HUES48 (cell line): ENCODE results near the gene MAT2B.
"Not testable (repeated sequence)": the region's sequence is repeated elsewhere in the genome, so short reads cannot be mapped to it uniquely, and the experiment has no call there.

Source experiments
- H3K27ac ChIP-seq: one replicate; pipeline ENCODE4 v1.7.0; 2013; ENCODE audit warnings: low read depth, low read length, inconsistent platforms
- H3K27me3 ChIP-seq: 2 replicates; pipeline ENCODE4 v1.6.1; 2013; ENCODE audit warnings: mild to moderate bottlenecking, low read length; ENCODE audit not compliant: control insufficient read depth, insufficient read depth
- H3K36me3 ChIP-seq: 2 replicates; pipeline ENCODE4 v1.6.1; 2013; ENCODE audit warnings: low read length; ENCODE audit not compliant: control insufficient read depth, insufficient read depth
- H3K4me1 ChIP-seq: 2 replicates; pipeline ENCODE4 v1.6.1; 2013; ENCODE audit warnings: mild to moderate bottlenecking, low read length; ENCODE audit not compliant: control insufficient read depth, insufficient read depth
- H3K4me3 ChIP-seq: 2 replicates; pipeline ENCODE4 v1.5.1; 2013; ENCODE audit warnings: mild to moderate bottlenecking, low read depth, low read length
- H3K9ac ChIP-seq: 2 replicates; pipeline ENCODE4 v1.6.1; 2013; ENCODE audit warnings: mild to moderate bottlenecking, low read depth, low read length, moderate library complexity
- H3K9me3 ChIP-seq: 2 replicates; pipeline ENCODE4 v1.6.1; 2013; ENCODE audit warnings: low read length; ENCODE audit not compliant: control insufficient read depth, insufficient read depth

Gene MAT2B

GRCh38 chr5:163532171-163533084 lies 27.0 kb downstream of the MAT2B start:
- Histone ChIP-seq H3K4me3 (no peak overlapping the region), H3K36me3 (no peaks in the 10 kb centered on the region), H3K9ac (no peak overlapping the region), H3K4me1 (peaks cover 50% of the 10 kb centered on the region), H3K27me3 (no peaks in the 10 kb centered on the region), H3K27ac (peak overlapping the region; percentile 74), H3K9me3 (no peaks in the 10 kb centered on the region)

- no peaks in the 10 kb centered on the region for H3K9me3 ChIP-seq
- H3K36me3 ChIP-seq: no peaks in the 10 kb centered on the region
- no peaks in the 10 kb centered on the region for H3K27me3 ChIP-seq
- peak overlapping the region; percentile 74 for H3K27ac ChIP-seq
- H3K4me1 ChIP-seq: peaks cover 50% of the 10 kb centered on the region
- H3K4me3 ChIP-seq: no peak overlapping the region
- no peak overlapping the region for H3K9ac ChIP-seq
Observed at GRCh38 chr5:163533223-163533622, 27.8 kb downstream of the MAT2B start.

DNA sequence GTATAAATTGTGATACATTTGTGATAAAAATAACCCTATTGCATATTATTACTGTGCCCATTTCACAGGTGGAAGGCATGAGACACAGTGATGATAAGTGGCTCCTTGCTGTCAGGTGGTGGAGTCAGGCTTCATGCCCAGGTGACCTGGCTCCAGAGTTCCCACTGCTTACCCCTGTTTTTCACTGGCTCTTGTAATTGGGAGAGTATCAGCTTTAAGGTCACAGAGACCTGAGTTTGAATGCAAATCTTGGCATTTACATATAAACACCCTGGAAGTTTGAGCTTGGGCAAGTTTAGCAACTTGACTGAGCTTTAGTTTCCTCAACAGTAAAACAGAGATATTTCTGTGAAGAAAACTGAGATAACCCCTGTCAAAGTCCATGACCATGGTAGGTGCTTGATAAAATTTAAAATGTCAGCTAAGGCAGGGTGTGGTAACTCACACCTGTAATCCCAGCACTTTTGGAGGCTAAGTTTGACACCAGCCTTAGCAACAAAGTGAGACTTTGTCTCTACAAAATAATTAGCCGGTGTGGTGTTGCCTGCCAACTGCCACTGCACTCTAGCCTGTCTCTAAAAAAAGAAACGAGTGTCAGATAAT lies 29.2 kb downstream of the MAT2B start:
- H3K4me1 ChIP-seq: peaks cover 50% of the 10 kb centered on the region
- peak overlapping the region; percentile 67 for H3K27ac ChIP-seq
- no peaks in the 10 kb centered on the region for H3K9me3 ChIP-seq
- H3K4me3 ChIP-seq: peak overlapping the region; percentile 11; the same call in 1 of the 2 replicates
- H3K27me3 ChIP-seq: no peaks in the 10 kb centered on the region
- H3K9ac ChIP-seq: 0 out of 2 replicates have a peak overlapping the region, but pooled peaks have one; percentile 0
- no peaks in the 10 kb centered on the region for H3K36me3 ChIP-seq

- Histone ChIP-seq H3K27me3 (no peaks in the 10 kb centered on the region), H3K4me1 (peaks cover 50% of the 10 kb centered on the region), H3K9ac (no peak overlapping the region), H3K36me3 (no peaks in the 10 kb centered on the region), H3K4me3 (peak overlapping the region; percentile 11; the same call in 1 of the 2 replicates), H3K9me3 (no peaks in the 10 kb centered on the region), H3K27ac (no peak overlapping the region)
Observed at GRCh38 chr5:163535290-163535689, 29.9 kb downstream of the MAT2B start.

DNA sequence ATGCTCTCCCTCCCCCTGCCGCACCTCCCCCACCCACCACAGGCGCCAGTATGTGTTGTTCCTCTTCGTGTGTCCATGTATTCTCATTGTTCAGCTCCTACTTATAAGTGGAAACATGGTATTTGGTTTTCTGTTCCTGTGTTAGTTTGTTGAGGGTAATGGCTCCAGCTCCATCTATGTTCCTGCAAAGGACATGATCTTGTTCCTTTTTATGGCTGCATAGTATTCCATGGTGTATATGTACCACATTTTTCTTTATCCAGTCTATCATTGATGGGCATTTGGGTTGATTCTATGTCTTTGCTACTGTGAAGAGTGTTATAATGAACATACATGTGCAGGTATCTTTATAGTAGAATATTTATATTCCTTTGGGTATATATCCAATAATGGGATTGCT lies 31.0 kb downstream of the MAT2B start:
- H3K4me1 ChIP-seq: peaks cover 42% of the 10 kb centered on the region
- H3K4me3 ChIP-seq, H3K36me3 ChIP-seq, H3K27me3 ChIP-seq, H3K9me3 ChIP-seq, H3K27ac ChIP-seq, H3K9ac ChIP-seq: not testable (repeated sequence)

- H3K27me3 ChIP-seq: no peaks in the 10 kb centered on the region
- no peaks in the 10 kb centered on the region for H3K36me3 ChIP-seq
- H3K9me3 ChIP-seq: no peaks in the 10 kb centered on the region
- peaks cover 15% of the 10 kb centered on the region for H3K4me1 ChIP-seq
- no peak overlapping the region for H3K27ac ChIP-seq
- H3K4me3 ChIP-seq: no peak overlapping the region
- no peak overlapping the region for H3K9ac ChIP-seq
Observed at GRCh38 chr5:163540696-163541095, 35.3 kb downstream of the MAT2B start.

GRCh38 chr5:163542771-163543170 lies 37.4 kb downstream of the MAT2B start:
- Histone ChIP-seq H3K9me3 (no peaks in the 10 kb centered on the region), H3K27ac (no peak overlapping the region), H3K4me3 (no peak overlapping the region), H3K9ac (no peak overlapping the region; the same call in 1 of the 2 replicates), H3K4me1 (peaks cover 14% of the 10 kb centered on the region), H3K27me3 (no peaks in the 10 kb centered on the region), H3K36me3 (no peaks in the 10 kb centered on the region)

DNA sequence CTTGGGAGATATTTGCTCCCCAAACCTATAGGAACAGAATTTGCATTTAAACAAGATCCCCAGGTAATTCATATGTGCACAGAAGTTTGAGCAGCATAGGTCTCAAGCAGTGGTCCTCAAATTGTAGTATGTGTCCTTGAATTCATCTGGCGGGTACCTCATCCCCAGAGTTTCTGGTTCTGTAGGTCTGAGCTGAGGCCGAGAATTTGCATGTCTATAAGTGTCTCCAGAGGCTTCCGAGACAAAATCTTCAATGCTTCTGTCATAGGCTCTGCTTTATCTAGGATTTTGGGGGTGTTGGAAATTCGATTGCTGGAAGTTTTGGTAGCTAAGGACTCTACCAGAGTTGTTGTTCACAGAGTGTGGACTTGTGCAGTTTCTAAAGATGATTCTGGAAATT lies 38.6 kb downstream of the MAT2B start:
- Histone ChIP-seq H3K4me1 (peaks cover 14% of the 10 kb centered on the region), H3K9ac (no peak overlapping the region), H3K27ac (no peak overlapping the region), H3K9me3 (no peaks in the 10 kb centered on the region), H3K36me3 (no peaks in the 10 kb centered on the region), H3K27me3 (no peaks in the 10 kb centered on the region), H3K4me3 (no peak overlapping the region)

DNA sequence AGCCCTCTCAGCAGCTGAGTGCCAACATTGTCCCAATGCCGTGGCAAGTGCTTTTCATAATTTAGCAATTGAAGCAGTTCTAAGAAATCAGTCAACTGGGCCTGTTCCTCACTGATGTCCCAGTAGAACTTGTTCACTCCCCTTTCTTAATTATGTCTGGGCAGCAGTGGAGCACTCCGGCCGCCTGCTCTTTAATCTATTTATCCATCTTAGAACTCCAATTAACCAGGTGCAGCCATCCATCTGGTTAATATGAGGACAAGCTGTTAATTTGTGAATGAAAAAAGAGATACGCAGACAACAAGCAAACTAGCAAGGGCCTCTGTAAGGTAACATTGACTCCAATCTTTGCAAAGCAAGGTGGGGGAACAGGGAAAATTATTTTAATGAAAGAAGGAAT lies 39.4 kb downstream of the MAT2B start:
- H3K4me3 ChIP-seq: no peak overlapping the region
- no peak overlapping the region for H3K27ac ChIP-seq
- no peaks in the 10 kb centered on the region for H3K27me3 ChIP-seq
- H3K9ac ChIP-seq: no peak overlapping the region
- H3K9me3 ChIP-seq: no peaks in the 10 kb centered on the region
- H3K36me3 ChIP-seq: no peaks in the 10 kb centered on the region
- H3K4me1 ChIP-seq: peaks cover 14% of the 10 kb centered on the region

DNA sequence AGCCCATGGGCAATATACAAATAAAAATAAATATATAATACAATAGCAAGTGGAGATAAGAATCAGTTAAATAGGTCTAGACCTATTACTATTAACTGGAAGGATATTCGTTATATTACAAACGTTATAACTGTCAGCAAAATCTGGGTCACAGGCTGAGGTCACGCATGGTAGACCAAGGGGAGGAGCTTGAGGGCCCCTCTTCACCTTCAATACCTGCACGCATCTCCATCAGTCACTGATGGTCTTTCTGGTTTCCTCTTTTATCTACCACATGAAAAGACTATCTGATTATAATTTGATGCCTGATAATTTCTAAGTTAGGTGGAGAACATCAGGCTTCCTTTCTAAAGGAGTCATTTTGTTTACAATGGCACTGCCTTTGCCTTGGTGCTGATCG lies 43.2 kb downstream of the MAT2B start:
- Histone ChIP-seq H3K4me3 (no peak overlapping the region), H3K4me1 (peaks cover 11% of the 10 kb centered on the region), H3K9me3 (no peaks in the 10 kb centered on the region), H3K36me3 (no peaks in the 10 kb centered on the region), H3K9ac (no peak overlapping the region), H3K27me3 (no peaks in the 10 kb centered on the region), H3K27ac (no peak overlapping the region)

DNA sequence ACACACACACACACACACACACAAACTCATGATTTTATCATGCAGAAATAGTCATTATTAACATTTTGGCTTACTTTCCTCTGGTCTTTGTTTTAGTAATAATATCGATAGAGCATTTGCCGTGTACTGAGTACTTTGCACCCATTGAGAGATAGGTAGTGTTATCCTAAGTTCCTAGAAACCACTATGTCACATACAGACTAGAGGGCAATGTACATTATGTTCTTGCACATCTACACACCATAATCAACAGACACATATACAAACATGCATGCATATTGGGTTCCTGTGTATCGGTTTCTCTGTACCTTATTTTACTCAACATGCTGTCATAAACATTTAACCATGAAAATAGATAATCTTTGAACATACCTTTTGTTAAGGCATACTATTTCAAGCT lies 45.7 kb downstream of the MAT2B start:
- H3K4me1 ChIP-seq: no peaks in the 10 kb centered on the region
- H3K4me3 ChIP-seq: no peak overlapping the region
- no peaks in the 10 kb centered on the region for H3K9me3 ChIP-seq
- H3K27me3 ChIP-seq: no peaks in the 10 kb centered on the region
- H3K36me3 ChIP-seq: no peaks in the 10 kb centered on the region
- H3K9ac ChIP-seq: no peak overlapping the region
- H3K27ac ChIP-seq: no peak overlapping the region
